Measurements from ENCODE around the gene TMED8.
"Not testable (repeated sequence)": the region's sequence is repeated elsewhere in the genome, so short reads cannot be mapped to it uniquely, and the experiment has no call there.

TMED8 gene

DNA sequence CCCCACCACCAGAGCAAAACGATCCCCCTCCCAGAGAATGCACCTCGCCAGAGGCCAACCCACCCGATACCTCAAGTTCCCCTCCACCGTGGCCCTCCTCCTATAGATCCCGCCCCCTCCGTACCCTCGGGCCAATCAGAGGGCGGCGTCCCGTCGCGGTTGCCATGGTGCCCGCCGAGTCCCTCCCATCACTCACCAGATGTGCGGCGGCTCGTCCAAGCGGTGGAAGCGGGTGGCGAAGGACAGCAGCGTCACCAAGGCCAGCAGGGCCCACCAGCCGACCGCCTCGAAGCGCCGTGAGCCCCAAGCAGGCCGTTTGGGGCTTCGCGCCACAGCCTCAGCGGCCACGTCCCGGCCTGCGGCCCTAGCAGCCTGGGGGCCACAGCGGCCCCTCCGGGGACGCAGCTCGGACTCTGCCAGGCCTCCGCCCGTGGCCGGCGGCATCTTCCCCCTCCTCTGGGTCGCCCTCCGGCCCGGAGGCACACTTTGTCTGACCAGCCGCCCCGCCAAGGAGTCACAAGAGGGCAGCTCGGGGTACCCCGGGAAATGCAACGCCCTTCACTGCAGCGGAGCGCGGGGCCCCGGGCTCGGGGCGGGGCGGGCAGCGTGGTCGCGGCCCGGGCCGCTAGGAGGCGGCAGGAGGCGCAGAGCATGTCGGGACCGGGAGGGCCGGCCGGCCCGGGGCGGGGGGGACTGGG, 56.5 kb downstream of the TMED8 start, which contains the start of gene POMT2:
Gene POMT2 (minus strand): TSS at position 646 of the 698 bp plus-strand sequence. CDS start 202 bp downstream, at position 444.
- DNase-seq = no peak

- no peak for DNase-seq
These were observed 57.5 kb downstream of the TMED8 start for GRCh38 chr14:77319422-77319821.

DNA sequence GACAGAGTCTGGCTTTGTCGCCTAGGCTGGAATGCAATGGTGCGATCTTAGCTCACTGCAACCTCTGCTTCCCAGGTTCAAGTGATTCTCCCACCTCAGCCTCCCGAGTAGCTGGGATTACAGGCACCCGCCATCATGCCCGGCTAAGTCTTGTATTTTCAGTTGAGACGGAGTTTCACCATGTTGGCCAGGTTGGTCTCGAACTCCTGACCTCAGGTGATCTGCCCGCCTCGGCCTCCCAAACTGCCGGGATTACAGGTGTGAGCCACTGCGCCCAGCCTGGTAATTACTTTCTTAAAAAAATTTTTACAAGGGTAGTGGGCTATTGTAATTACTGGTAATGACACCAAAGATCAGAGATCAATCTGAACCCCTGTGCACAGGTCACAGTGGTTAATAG, 58.1 kb downstream of the TMED8 start:
- DNase-seq = not testable (repeated sequence)

GRCh38 chr14:77318006-77318553, 58.8 kb downstream of the TMED8 start:
- DNase-seq = no peak

DNA sequence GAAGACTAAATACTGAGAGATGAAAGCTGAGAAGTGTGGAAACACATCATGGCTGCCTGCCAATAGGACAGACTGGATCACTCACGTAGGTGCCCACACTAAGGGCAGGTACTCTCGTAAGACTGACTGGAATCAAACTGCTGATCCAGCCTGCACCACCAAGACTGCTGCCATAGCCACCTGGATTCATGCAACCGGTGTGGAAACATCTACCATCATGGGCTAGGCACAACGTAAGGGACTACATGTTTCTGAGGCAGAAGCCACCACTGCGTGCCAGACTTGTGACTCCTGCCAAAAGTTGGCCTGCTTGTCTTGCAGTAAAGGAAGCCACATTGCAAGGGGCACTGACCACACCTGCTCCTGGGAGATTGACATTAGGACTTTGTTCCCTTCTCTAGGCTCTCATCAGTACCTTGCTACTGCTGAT, 60.0 kb downstream of the TMED8 start:
- peak; percentile 38 for DNase-seq

DNA sequence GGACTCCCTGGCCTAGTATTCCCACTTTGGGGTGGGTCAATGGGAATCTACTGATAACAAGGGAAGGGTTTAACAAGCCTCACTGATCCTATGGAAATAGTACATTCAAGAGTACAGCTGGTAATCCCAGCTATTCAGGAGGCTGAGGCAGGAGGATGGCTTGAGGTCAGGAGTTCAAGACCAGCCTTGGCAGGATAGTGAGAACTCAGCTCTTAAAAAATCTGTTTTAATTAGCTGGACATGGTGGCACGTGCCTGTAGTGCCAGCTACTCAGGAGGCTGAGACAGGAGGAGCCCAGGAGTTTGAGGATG, 60.7 kb downstream of the TMED8 start:
- no peak for DNase-seq

DNA sequence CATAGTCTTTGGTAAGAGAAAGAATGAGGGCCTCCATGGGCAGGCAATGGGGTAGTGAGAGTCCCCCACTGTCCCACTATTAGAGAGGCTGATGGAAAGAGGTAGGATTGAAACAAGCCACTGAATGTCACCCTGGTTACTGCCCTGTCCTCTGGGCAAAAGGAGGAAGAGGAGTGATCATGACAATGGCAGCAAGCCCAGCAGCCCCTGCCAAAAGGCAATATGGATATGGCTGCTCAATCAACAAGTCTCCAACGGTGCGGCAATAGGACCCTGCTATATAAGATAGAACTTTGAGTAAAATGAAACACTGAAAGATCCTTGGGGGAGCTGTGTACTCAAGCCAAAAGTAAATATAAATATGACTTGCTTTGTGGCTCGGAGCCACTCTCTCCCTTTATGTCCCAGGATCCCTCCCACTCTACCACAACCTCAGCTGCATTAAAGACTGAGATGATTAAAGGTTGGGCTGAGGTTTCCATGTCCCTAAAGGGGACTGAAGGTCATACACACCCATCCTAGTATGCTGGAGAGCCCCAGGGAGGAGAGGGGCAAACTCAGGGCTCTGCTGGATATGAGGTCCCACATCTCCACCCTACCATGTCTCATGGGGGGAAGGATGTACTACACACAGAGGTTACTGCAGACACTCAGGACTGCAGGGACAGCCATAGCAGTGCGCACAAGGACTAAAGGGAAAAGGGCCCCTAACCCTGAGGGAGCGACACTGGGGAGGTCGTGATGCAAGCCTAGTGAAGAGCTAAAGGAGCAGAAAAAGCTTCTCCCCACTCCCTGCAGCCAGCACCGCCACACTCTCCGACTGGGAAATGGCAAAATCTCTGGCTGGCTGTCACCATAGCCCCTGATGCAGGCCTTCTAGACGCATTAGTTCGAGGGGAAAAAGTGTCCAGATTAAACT, 62.1 kb downstream of the TMED8 start:
- DNase-seq = no peak

DNA sequence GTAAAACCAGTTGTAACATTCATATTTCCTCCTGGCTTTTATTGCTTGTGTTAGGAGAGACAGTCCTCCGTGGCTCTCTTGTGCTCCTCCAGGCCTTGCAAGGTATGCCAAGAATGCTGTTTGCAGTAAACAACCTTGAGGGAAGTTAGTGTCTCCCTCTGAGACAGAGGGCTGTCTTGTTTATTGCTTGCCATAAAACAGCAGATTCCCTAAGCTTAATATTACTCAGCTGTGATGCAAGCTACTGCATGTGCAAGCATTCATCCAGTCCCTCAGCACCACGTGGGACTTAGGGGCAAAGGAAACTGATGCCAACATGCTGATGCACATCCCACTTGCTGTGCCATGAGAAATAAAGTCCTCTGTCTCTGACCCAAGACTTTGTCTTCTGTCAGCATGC, 62.9 kb downstream of the TMED8 start:
- no peak for DNase-seq

DNA sequence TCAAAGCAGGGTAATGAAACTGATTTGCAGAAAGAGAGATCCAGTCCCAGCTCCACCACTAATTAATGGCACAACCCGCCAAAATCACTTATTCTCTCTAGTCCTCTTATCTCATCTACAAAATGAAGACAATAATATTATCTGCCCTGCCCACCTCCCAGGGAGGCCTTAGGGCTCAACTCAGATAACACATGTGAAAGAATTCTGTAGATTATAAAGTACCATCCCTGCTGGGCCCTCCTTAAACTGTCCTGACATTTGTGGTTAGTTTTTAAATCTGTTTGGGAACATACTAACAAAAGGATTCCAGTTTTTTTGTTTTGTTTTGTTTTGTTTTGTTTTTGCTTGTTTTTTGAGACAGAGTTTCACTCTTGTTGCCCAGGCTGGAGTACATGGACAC, 63.5 kb downstream of the TMED8 start:
- DNase-seq = no peak

DNA sequence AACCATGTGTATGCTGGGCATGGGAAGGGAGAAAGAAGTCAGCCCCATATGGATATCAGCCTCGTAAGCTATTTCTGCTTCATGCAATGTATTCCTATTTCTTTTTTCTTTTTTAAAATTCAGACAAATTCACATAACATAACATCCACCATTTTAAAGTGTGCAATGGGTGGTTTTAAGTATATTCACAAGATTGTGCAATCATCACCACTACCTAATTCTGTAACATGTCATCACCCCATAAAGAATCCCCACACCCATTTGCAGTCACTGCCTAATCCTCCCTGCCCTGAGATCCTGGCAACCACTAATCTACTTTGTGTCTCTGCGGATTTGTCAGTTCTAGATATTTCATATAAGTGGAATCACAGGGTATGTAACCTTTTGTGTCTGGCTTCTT, 65.7 kb downstream of the TMED8 start:
- no peak for DNase-seq

DNA sequence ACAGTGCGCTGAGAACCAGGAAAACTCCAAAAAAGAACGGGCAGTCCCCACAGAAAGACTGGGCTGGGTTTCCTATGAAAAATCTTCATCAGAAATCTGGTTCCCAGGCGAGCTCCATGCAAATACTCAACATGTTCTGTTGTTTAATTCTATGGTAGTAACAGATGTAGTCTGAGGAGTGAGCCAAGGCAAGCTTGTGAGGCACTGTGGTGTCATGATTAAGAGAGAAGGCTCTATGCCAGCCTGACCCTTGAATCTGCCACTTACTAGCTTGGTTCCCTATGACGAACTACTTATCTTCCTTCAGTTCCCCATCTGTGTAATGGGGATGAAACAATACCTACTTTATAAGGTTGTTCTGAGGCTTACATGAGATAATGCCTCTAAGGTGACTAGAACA, 66.9 kb downstream of the TMED8 start:
- DNase-seq = no peak

DNA sequence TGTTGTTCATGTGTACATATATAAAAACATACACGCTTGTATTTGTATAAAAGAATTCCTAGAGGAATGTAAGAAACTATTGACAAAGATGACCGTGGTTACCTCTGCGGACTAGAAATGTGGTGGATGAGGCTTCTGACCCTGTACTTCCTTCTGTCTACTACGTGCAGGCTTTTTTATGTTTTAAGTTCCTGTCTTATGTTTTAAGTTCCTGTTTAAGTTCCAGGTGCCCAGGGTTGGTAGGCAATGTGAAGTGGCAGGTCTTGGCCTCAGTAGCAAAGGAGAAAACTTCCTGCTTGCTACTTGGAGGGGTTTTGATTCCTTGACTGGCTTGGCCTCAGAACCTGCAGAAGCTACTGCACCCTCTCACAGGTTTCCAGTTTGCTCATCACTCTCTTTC, 67.8 kb downstream of the TMED8 start:
- DNase-seq = no peak

DNA sequence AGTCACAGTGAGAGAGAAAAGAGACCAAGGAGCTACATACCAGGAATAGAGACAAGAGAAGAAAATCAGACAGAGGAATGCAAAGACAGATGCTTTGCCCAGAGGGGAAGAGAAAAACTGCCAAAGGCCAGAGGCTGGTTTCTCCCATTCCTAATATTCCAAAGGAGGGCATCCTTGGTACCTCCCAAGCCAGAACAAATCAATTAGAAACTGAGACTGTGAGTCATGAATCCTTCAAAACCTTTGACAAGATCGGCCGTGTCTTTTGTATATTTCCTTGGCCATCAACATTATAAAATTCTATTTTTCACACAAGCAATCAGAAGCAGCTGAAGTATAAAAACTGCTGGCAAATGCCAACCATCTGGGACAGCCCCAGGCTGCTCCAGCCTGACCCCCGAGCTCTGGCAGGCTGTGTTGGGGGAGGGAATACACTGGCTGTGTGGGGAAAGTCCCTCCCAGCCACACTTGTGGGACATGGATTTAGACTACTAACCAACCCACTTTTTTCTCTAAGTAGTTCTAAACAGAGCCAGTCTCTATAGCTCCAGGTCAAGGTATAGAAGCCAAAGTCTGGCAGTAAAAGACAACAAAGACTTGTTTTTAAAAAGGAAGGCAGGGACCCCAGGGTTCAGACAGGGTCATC, 69.9 kb downstream of the TMED8 start:
- no peak for DNase-seq

GRCh38 chr14:77306416-77306815, 70.5 kb downstream of the TMED8 start:
- no peak for DNase-seq

- no peak for DNase-seq
These were observed 71.2 kb downstream of the TMED8 start for GRCh38 chr14:77305696-77306095.

- peak; percentile 34 for DNase-seq
These were observed 73.3 kb downstream of the TMED8 start for GRCh38 chr14:77303417-77304156.

DNA sequence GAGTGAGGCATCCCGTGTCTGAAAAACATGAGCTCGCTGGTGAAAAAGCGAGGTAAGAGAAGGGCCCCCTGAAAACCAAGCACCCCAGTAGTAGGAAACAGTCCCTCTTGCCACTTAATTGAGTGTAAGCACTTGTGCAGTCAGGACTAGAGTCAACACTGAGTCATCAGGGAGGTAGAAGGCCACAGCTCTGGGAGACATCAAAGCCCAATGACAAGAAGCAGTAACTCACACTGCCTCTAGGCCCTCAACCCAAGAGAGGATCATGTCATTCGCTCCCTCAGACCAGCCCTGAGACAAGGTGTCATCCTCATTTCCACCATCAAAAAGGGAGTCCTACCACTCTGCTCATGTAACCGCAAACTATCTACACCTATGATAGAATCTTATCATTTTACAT, 74.0 kb downstream of the TMED8 start:
- no peak for DNase-seq

GRCh38 chr14:77301103-77301502, 75.8 kb downstream of the TMED8 start:
- DNase-seq = no peak

GRCh38 chr14:77299771-77300170, 77.1 kb downstream of the TMED8 start:
- no peak for DNase-seq

DNA sequence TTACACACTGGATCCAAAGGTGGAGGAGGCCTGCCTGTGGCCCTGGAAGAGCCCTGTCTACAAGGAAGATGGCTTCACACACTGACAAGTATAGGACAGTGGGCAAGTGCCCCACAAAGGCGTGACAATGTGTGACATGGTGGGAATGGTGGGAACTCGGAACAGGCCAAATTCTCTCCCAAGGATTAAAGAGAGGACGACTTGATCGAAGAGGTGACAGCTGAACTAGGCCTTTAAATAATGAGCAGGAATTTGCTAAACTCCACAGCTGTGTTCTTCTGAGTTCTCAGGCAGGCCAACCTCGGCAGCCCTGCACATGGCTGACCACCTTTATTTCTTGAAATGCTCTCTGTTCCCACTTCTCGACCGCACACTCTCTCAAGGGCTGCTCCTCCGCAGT, 80.0 kb downstream of the TMED8 start:
- no peak for DNase-seq

DNA sequence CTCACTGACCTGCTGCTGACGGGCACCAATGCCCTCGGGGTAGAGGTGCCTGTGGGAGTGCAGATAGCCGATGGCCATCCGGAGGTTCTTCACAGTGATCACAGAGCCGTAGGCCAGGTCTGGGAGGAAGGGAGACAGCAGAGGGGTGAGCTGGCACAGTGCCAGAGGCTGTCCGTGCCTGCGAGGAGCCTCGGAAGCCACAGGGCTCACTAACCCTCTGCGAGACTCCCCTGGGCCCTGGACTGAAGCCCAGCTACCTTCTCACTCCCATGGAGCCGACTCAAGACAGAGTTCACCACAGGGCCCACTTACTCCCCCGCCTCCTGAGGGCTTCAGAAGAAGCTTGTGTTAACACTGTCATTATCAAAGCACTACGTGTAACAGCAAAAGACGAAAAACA, 80.7 kb downstream of the TMED8 start:
- no peak for DNase-seq

GRCh38 chr14:77290705-77291104, 86.2 kb downstream of the TMED8 start:
- DNase-seq = no peak

DNA sequence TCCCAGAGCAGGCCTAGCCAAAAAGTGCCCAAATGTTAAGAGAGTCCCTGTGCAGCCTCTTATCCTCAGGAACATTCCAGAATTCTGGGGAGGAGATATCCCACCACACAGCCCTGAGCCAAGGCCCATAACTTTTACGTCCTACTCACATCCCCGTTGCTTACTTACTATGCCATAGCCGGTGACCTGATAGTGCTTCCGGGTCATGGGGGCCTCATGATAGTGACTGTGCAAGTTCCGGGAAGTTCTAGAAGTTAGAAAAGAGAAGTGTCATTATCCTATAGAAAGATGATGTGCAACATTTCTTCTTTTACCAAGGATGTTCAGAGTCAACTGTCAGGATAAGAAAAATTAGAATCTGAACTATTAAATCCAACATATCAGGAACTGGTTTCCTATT, 90.3 kb downstream of the TMED8 start:
- no peak for DNase-seq
